ENCODE results near the gene IFITM2. TPM values are rescaled to one million over a fixed set of nuclear protein-coding genes. Genes with fewer than 3 reads are reported as not detected.
"Not testable (repeated sequence)": the region's sequence is repeated elsewhere in the genome, so short reads cannot be mapped to it uniquely, and the experiment has no call there.

The IFITM2 gene
- total and polyA plus RNA-seq, 2 experiments from 2014 or later = 104 to 1,025 TPM

- H3K4me3 ChIP-seq = no peak overlapping the region
- 51 to 60% methylated on average over 11 to 18 of the region's 18 CpGs for WGBS, 2 experiments (ENCODE audit: low coverage in 1 of 2, low lambda C conversion rate in 2 of 2, missing lambda C conversion rate in 2 of 2)
- H3K9ac ChIP-seq = no peak overlapping the region
- H3K9me3 ChIP-seq (ENCODE audit: low read depth) = no peaks in the 10 kb centered on the region
- DNase-seq = peak; percentile 29
- no peak for TF ChIP-seq EZH2 (IDR thresholded peaks at IDR 0.05; ENCODE audit: insufficient read depth, poor library complexity, severe bottlenecking)
- no peak for TF ChIP-seq EZH2phosphoT487 (IDR thresholded peaks at IDR 0.05; ENCODE audit: insufficient read depth, low read depth)
- no peaks in the 10 kb centered on the region for H4K20me1 ChIP-seq (ENCODE audit: insufficient read depth)
- no peaks in the 10 kb centered on the region for H3K79me2 ChIP-seq (ENCODE audit: insufficient read depth)
- H3K9me2 ChIP-seq (ENCODE audit: insufficient read depth) = no peaks in the 10 kb centered on the region
- no peaks in the 10 kb centered on the region for H3K36me3 ChIP-seq (ENCODE audit: low read depth)
- H3K4me2 ChIP-seq (ENCODE audit: unreplicated experiment) = no peak overlapping the region
- H3F3A ChIP-seq (ENCODE audit: insufficient read depth) = peaks cover 4% of the 10 kb centered on the region
- in situ Hi-C loops (cut with MboI) = no loop called here
- no peak overlapping the region for H3K27ac ChIP-seq
- no peaks in the 10 kb centered on the region for H3K4me1 ChIP-seq (ENCODE audit: insufficient read depth)
- H3K27me3 ChIP-seq (replicated peaks; ENCODE audit: insufficient read depth) = no peaks in the 10 kb centered on the region
- no peak overlapping the region for H2AFZ ChIP-seq
These were observed 40.1 kb upstream of the IFITM2 start for GRCh38 chr11:267491-267994.

- H4K20me1 ChIP-seq (ENCODE audit: insufficient read depth); H3K9me2 ChIP-seq (ENCODE audit: insufficient read depth); in situ Hi-C loops (cut with MboI); H3F3A ChIP-seq (ENCODE audit: insufficient read depth); H3K9me3 ChIP-seq (ENCODE audit: low read depth); H3K27me3 ChIP-seq (replicated peaks; ENCODE audit: insufficient read depth); H3K4me1 ChIP-seq (ENCODE audit: insufficient read depth); H3K36me3 ChIP-seq (ENCODE audit: low read depth); H3K27ac ChIP-seq; H3K79me2 ChIP-seq (ENCODE audit: insufficient read depth): not testable (repeated sequence)
- Histone ChIP-seq H2AFZ (peak overlapping the region; percentile 8), H3K9ac (0 out of 2 replicates have a peak overlapping the region, but pooled peaks have one; percentile 7), H3K4me2 (ENCODE audit: unreplicated experiment) (peak overlapping the region; percentile 61), H3K4me3 (peak overlapping the region; percentile 27)
- 27 to 39% methylated on average over 16 of the region's 16 CpGs for WGBS, 2 experiments (ENCODE audit: low coverage in 1 of 2, low lambda C conversion rate in 2 of 2, missing lambda C conversion rate in 2 of 2)
- DNase-seq = peak; percentile 79
These were observed 38.9 kb upstream of the IFITM2 start for GRCh38 chr11:268716-269145.

- no peaks in the 10 kb centered on the region for H3K9me3 ChIP-seq (ENCODE audit: low read depth)
- no peak for TF ChIP-seq EZH2phosphoT487 (IDR thresholded peaks at IDR 0.05; ENCODE audit: insufficient read depth, low read depth)
- no peak for TF ChIP-seq EZH2 (IDR thresholded peaks at IDR 0.05; ENCODE audit: insufficient read depth, poor library complexity, severe bottlenecking)
- DNase-seq = peak; percentile 54
- in situ Hi-C loops (cut with MboI) = no loop called here
- no peaks in the 10 kb centered on the region for H3K36me3 ChIP-seq (ENCODE audit: low read depth)
- H3K9me2 ChIP-seq (ENCODE audit: insufficient read depth) = no peaks in the 10 kb centered on the region
- peak overlapping the region; percentile 8 for H2AFZ ChIP-seq
- peak overlapping the region; percentile 27 for H3K4me3 ChIP-seq
- no peak overlapping the region for H3K27ac ChIP-seq
- H3F3A ChIP-seq (ENCODE audit: insufficient read depth) = peaks cover 4% of the 10 kb centered on the region
- 43 to 46% methylated on average over 21 of the region's 21 CpGs for WGBS, 2 experiments (ENCODE audit: low coverage in 1 of 2, low lambda C conversion rate in 2 of 2, missing lambda C conversion rate in 2 of 2)
- H4K20me1 ChIP-seq (ENCODE audit: insufficient read depth) = no peaks in the 10 kb centered on the region
- no peaks in the 10 kb centered on the region for H3K79me2 ChIP-seq (ENCODE audit: insufficient read depth)
- 0 out of 2 replicates have a peak overlapping the region, but pooled peaks have one; percentile 7 for H3K9ac ChIP-seq
- peak overlapping the region; percentile 61 for H3K4me2 ChIP-seq (ENCODE audit: unreplicated experiment)
- H3K27me3 ChIP-seq (replicated peaks; ENCODE audit: insufficient read depth) = no peaks in the 10 kb centered on the region
- H3K4me1 ChIP-seq (ENCODE audit: insufficient read depth) = no peaks in the 10 kb centered on the region
These were observed 38.3 kb upstream of the IFITM2 start for GRCh38 chr11:269146-269890.

- no peak overlapping the region for H2AFZ ChIP-seq
- H3F3A ChIP-seq (ENCODE audit: insufficient read depth) = peaks cover 4% of the 10 kb centered on the region
- TF ChIP-seq EZH2 (IDR thresholded peaks at IDR 0.05; ENCODE audit: insufficient read depth, poor library complexity, severe bottlenecking) = no peak
- TF ChIP-seq EZH2phosphoT487 (IDR thresholded peaks at IDR 0.05; ENCODE audit: insufficient read depth, low read depth) = no peak
- H3K4me1 ChIP-seq (ENCODE audit: insufficient read depth) = no peaks in the 10 kb centered on the region
- H3K79me2 ChIP-seq (ENCODE audit: insufficient read depth) = no peaks in the 10 kb centered on the region
- H3K4me3 ChIP-seq = no peak overlapping the region
- H3K36me3 ChIP-seq (ENCODE audit: low read depth) = no peaks in the 10 kb centered on the region
- in situ Hi-C loops (cut with MboI) = no loop called here
- H3K27ac ChIP-seq = no peak overlapping the region
- no peaks in the 10 kb centered on the region for H3K9me3 ChIP-seq (ENCODE audit: low read depth)
- H3K27me3 ChIP-seq (replicated peaks; ENCODE audit: insufficient read depth) = 0 out of 2 replicates have a peak, but pooled peaks cover 5% of the 10 kb centered on the region
- H3K9me2 ChIP-seq (ENCODE audit: insufficient read depth) = no peaks in the 10 kb centered on the region
- no peak overlapping the region for H3K4me2 ChIP-seq (ENCODE audit: unreplicated experiment)
- DNase-seq = no peak
- no peaks in the 10 kb centered on the region for H4K20me1 ChIP-seq (ENCODE audit: insufficient read depth)
- H3K9ac ChIP-seq = no peak overlapping the region
- 61 to 69% methylated on average over 17 to 18 of the region's 18 CpGs for WGBS, 2 experiments (ENCODE audit: low coverage in 1 of 2, low lambda C conversion rate in 2 of 2, missing lambda C conversion rate in 2 of 2)
These were observed 36.9 kb upstream of the IFITM2 start for GRCh38 chr11:270451-271318.

Measured in GM23248 (cell line).